ENCODE data around the gene CAMTA1. TPM values are rescaled to one million over a fixed set of nuclear protein-coding genes. Genes with fewer than 3 reads are reported as not detected.

CAMTA1 gene
- total RNA-seq, 1 experiment from 2014 or later: 85.2 TPM

DNA sequence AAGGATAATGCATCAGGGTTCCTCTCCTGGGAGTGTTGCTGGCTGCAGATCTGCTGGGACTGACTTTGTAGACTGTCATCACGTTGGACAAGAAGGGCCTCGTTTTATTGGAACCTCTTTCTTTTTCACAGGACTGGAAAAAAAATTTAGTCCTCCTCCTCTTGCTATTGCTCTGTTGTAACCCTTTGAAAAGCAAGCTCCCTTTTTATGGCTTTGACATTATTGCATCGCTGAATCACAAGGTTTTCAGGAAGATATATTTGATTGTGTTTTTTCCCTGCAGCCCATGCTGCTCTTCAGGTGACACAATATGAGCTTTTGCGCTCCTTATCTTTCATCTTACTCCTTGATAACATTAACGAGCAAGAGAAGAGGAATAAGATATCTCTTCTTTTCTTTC, 290.9 kb downstream of the CAMTA1 start:
- CTCF ChIA-PET: no interaction called here
- Histone ChIP-seq H3K27ac (ENCODE audit: low read depth, low read length, poor library complexity, severe bottlenecking) (no peak overlapping the region), H3K27me3 (replicated peaks; ENCODE audit: insufficient read depth, low read depth, low read length, poor library complexity) (peaks cover 2% of the 10 kb centered on the region), H3K36me3 (ENCODE audit: insufficient read depth, low read length, poor library complexity, severe bottlenecking) (no peaks in the 10 kb centered on the region), H3K4me1 (ENCODE audit: insufficient read depth, low read length, poor library complexity, severe bottlenecking) (no peaks in the 10 kb centered on the region), H3K9me3 (ENCODE audit: low read depth, low read length, poor library complexity, severe bottlenecking) (peaks cover 14% of the 10 kb centered on the region), H3K4me3 (ENCODE audit: low read depth, low read length, poor library complexity, severe bottlenecking) (no peak overlapping the region)
- POLR2A ChIA-PET (ENCODE audit: low non-redundant PET): no interaction called here
- DNase-seq (ENCODE audit: low spot score): no peak
- intact Hi-C loops (cut with micrococcal nuclease; ENCODE audit: unreplicated experiment): no loop called here
- TF ChIP-seq EZH2 (IDR thresholded peaks at IDR 0.05; ENCODE audit: borderline replicate concordance, low read depth, low read length, poor library complexity, severe bottlenecking): no peak
- TF ChIP-seq, protein P1, sequence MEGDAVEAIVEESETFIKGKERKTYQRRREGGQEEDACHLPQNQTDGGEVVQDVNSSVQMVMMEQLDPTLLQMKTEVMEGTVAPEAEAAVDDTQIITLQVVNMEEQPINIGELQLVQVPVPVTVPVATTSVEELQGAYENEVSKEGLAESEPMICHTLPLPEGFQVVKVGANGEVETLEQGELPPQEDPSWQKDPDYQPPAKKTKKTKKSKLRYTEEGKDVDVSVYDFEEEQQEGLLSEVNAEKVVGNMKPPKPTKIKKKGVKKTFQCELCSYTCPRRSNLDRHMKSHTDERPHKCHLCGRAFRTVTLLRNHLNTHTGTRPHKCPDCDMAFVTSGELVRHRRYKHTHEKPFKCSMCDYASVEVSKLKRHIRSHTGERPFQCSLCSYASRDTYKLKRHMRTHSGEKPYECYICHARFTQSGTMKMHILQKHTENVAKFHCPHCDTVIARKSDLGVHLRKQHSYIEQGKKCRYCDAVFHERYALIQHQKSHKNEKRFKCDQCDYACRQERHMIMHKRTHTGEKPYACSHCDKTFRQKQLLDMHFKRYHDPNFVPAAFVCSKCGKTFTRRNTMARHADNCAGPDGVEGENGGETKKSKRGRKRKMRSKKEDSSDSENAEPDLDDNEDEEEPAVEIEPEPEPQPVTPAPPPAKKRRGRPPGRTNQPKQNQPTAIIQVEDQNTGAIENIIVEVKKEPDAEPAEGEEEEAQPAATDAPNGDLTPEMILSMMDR (conservative IDR thresholded peaks at IDR 0.05; ENCODE audit: low read depth, low read length): no peak
- no TSS peak for BruUV-seq (replicated peaks)

DNA sequence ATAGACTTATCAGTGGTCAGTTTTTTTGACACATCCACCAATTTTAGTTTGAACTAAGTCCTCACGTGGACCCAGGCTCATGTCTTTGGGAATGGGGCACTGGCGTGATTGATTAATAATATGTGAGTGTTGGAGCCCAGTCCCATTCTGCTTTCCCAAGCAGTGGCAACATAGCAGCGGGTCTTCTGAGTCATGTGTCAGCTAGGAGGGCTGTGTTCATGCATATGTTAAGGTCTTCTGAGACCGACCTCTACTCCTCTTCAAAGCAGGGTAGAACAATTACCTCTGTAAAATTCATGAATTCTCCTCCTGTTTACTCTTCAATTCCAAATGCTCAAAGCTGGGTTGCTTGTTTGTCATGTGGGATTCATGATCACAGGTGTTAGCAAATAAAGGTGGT, 291.3 kb downstream of the CAMTA1 start:
- ChIA-PET POLR2A (ENCODE audit: low non-redundant PET) (no interaction called here), CTCF (no interaction called here)
- Histone ChIP-seq H3K36me3 (ENCODE audit: insufficient read depth, low read length, poor library complexity, severe bottlenecking) (no peaks in the 10 kb centered on the region), H3K9me3 (ENCODE audit: low read depth, low read length, poor library complexity, severe bottlenecking) (peaks cover 14% of the 10 kb centered on the region), H3K27me3 (replicated peaks; ENCODE audit: insufficient read depth, low read depth, low read length, poor library complexity) (no peaks in the 10 kb centered on the region), H3K27ac (ENCODE audit: low read depth, low read length, poor library complexity, severe bottlenecking) (no peak overlapping the region), H3K4me3 (ENCODE audit: low read depth, low read length, poor library complexity, severe bottlenecking) (no peak overlapping the region), H3K4me1 (ENCODE audit: insufficient read depth, low read length, poor library complexity, severe bottlenecking) (no peaks in the 10 kb centered on the region)
- no TSS peak for BruUV-seq (replicated peaks)
- intact Hi-C loops (cut with micrococcal nuclease; ENCODE audit: unreplicated experiment): no loop called here
- TF ChIP-seq, protein P1 (conservative IDR thresholded peaks at IDR 0.05; ENCODE audit: low read depth, low read length): no peak
- TF ChIP-seq EZH2 (IDR thresholded peaks at IDR 0.05; ENCODE audit: borderline replicate concordance, low read depth, low read length, poor library complexity, severe bottlenecking): no peak
- DNase-seq (ENCODE audit: low spot score): no peak

DNA sequence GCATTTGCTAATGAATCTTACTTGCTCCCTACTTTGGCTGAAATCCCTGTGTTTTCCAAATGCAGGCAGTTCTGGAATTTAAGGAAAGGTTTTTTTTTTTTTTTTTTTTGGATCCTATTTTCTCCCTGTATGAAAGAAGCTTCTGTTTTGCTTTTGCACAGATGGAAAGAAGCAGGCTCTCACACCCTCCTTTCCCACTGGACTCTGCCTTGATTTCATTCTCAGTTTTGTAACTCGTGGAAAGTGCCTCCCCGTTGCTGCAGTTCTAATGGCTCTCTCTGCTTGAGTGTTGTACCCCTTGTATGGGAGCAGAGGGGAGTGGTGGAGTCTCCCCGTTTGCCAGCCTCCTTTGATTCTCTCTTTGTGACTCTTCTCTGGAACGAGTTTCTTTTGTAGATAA, 291.9 kb downstream of the CAMTA1 start:
- no peak for TF ChIP-seq EZH2 (IDR thresholded peaks at IDR 0.05; ENCODE audit: borderline replicate concordance, low read depth, low read length, poor library complexity, severe bottlenecking)
- TF ChIP-seq, protein P1 (conservative IDR thresholded peaks at IDR 0.05; ENCODE audit: low read depth, low read length): no peak
- ChIA-PET CTCF (no interaction called here), POLR2A (ENCODE audit: low non-redundant PET) (no interaction called here)
- no TSS peak for BruUV-seq (replicated peaks)
- no peaks in the 10 kb centered on the region for H3K36me3 ChIP-seq (ENCODE audit: insufficient read depth, low read length, poor library complexity, severe bottlenecking)
- peaks cover 14% of the 10 kb centered on the region for H3K9me3 ChIP-seq (ENCODE audit: low read depth, low read length, poor library complexity, severe bottlenecking)
- H3K4me3 ChIP-seq (ENCODE audit: low read depth, low read length, poor library complexity, severe bottlenecking): no peak overlapping the region
- no peaks in the 10 kb centered on the region for H3K27me3 ChIP-seq (replicated peaks; ENCODE audit: insufficient read depth, low read depth, low read length, poor library complexity)
- H3K4me1 ChIP-seq (ENCODE audit: insufficient read depth, low read length, poor library complexity, severe bottlenecking): no peaks in the 10 kb centered on the region
- intact Hi-C loops (cut with micrococcal nuclease; ENCODE audit: unreplicated experiment): no loop called here
- no peak for DNase-seq (ENCODE audit: low spot score)
- no peak overlapping the region for H3K27ac ChIP-seq (ENCODE audit: low read depth, low read length, poor library complexity, severe bottlenecking)

Measured in A673 (cell line).